Measurements from ENCODE around the gene STK32B. TPM values are rescaled to one million over a fixed set of nuclear protein-coding genes. Genes with fewer than 3 reads are reported as not detected.

Gene STK32B
- polyA plus RNA-seq, 6 donors from 2014 or later: 0.27 to 4.7 (median 1.2) TPM; not detected in 2

DNA sequence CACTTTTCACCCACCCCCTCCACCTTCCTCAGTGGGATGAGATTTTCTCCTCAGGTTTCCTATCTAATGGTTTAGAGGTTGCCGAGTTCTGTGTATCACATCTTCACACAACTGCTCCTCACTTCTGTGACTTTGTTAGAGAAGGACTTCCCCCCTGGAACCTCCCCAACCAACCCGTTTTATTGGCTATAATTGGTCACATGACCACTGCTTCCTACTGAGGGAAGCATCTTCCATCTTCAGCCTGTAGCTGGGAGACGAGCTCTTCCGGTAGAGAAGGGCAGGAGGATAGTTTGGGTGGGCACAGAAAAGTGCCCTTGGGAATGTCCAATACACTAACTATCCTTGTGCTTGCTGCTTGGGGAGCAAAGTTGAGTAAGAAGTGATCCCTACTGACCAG, 90.5 kb downstream of the STK32B start:
- ATAC-seq (ENCODE audit: low read depth in 2 of 2) (no peak), DNase-seq (no peak)
- Mint-ChIP-seq H3K9me3 (no peaks in the 10 kb centered on the region), H3K4me1 (no peaks in the 10 kb centered on the region), H3K36me3 (no peaks in the 10 kb centered on the region), H3K4me3 (no peak overlapping the region), H3K27ac (no peak overlapping the region), H3K27me3 (no peaks in the 10 kb centered on the region)

DNA sequence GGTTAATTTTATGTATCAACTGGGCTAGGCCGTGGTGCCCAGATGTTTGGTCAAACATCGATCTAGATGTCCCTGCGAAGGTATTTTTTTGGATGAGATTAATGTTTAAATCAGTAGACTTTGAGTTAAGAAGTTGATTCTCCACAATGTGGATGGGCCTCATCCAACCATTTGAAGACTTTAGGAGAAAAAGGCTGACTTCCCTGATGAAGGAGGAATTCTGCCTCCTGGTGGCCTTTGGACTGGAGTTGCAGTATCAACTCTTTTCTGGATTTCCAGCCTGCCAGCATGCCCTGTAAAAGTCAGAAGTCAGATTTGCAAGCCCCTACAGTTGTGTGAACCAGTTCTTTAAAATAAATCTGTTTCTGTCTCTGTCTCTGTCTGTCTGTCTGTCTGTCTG, 91.4 kb downstream of the STK32B start:
- Mint-ChIP-seq H3K27me3 (no peaks in the 10 kb centered on the region), H3K27ac (no peak overlapping the region), H3K4me3 (peak overlapping the region in 1 of 8 donors; percentile 48), H3K4me1 (no peaks in the 10 kb centered on the region), H3K36me3 (no peaks in the 10 kb centered on the region), H3K9me3 (no peaks in the 10 kb centered on the region)
- no peak for ATAC-seq (ENCODE audit: low read depth in 2 of 2)
- no peak for DNase-seq

DNA sequence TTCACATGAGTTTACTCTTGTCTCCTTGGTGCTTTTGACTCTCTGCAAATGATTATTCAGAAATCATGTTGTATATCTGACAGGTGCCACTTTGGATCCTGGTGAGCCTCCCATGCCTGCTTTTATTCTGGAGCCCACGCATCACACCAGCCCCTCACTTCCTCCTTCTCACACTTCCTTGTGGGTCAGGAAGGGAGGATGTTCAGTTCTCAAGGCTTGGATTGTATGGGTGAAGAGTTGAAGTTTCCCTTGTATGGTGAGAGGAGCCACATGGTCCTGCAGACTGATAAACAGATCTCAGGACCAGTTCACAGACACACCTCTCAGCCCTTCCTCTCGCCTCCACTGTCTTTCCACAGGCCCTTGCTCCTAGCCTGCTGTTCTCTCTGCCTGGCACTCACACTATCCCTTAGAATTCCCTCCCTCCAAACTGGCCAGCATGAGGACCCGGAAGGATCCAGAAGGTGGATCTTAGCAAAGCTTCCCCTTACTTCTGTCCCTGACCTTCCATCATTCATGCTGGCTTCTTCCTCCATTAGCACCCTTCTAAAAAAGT, 92.1 kb downstream of the STK32B start:
- no peaks in the 10 kb centered on the region for H3K4me1 Mint-ChIP-seq
- H3K27me3 Mint-ChIP-seq: no peaks in the 10 kb centered on the region
- peak overlapping the region in 1 of 6 donors; percentile 48 for H3K27ac Mint-ChIP-seq
- H3K4me3 Mint-ChIP-seq: no peak overlapping the region
- H3K36me3 Mint-ChIP-seq: no peaks in the 10 kb centered on the region
- DNase-seq (no peak), ATAC-seq (ENCODE audit: low read depth in 2 of 2) (no peak)
- no peaks in the 10 kb centered on the region for H3K9me3 Mint-ChIP-seq

DNA sequence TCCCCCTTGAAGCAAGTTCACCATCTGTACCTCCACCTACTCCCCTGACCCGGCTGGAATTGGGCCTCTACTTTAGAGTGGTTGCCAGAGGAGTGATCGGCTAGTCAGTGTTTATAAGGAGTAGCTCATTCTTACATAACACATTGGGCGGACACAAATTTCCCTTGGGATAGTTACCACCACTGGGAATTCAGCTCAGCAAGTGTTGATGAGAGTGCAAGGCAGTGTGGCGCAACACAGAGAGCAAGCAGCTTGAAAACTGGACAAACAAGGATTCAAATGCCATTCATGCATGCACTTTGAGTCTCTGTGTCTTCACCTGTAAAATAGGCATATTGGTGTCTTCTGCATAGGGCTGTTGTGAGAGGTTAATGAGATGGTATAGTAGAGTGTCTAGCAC, 92.7 kb downstream of the STK32B start:
- H3K27me3 Mint-ChIP-seq: no peaks in the 10 kb centered on the region
- H3K9me3 Mint-ChIP-seq: no peaks in the 10 kb centered on the region
- no peak for ATAC-seq (ENCODE audit: low read depth in 2 of 2)
- no peak overlapping the region for H3K4me3 Mint-ChIP-seq
- H3K4me1 Mint-ChIP-seq: no peaks in the 10 kb centered on the region
- peak overlapping the region in 1 of 6 donors; percentile 48 for H3K27ac Mint-ChIP-seq
- no peaks in the 10 kb centered on the region for H3K36me3 Mint-ChIP-seq
- no peak for DNase-seq

DNA sequence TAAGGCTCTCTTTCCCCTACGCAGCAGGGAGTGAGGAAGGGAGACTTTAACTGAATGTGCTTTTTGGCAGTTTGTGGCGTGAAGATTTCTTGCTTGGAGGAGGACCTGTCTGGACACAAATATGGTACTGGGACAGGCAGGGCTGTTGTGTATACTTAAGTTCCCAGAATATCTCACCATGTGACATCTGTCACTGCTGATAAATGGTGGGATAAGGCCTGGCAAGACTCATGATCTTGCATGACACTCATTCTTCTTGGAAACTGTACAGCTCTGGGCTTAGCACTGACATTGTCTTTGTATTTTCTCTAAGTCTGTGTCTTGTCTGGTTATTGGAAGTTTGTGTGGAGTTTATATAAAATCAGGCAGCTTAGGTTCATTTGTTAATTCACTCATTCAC, 93.1 kb downstream of the STK32B start:
- Mint-ChIP-seq H3K36me3 (no peaks in the 10 kb centered on the region), H3K4me1 (no peaks in the 10 kb centered on the region), H3K4me3 (no peak overlapping the region), H3K27me3 (no peaks in the 10 kb centered on the region), H3K27ac (no peak overlapping the region), H3K9me3 (no peaks in the 10 kb centered on the region)
- ATAC-seq (ENCODE audit: low read depth in 2 of 2) (no peak), DNase-seq (no peak)

DNA sequence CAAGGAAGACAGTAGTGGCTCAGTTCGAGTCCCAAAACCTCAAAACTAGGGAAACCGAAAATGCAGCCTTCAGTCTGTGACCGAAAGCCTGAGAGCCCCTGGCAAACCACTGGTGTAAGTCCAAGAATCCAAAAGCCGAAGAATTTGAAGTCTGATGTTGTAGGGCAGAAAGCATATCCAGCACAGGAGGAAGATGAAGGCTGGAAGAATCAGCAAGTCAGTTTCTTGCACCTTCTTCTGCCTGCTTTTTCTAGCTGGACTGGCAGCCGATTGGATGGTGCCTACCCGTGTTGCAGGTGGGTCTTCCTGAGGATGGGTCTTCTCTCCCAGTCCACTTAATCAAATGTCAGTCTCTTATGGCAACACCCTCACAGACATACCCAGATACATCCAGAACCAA, 95.0 kb downstream of the STK32B start:
- DNase-seq: no peak
- no peaks in the 10 kb centered on the region for H3K27me3 Mint-ChIP-seq
- H3K4me1 Mint-ChIP-seq: no peaks in the 10 kb centered on the region
- no peak overlapping the region for H3K27ac Mint-ChIP-seq
- no peaks in the 10 kb centered on the region for H3K9me3 Mint-ChIP-seq
- no peak overlapping the region for H3K4me3 Mint-ChIP-seq
- ATAC-seq (ENCODE audit: low read depth in 2 of 2): no peak
- no peaks in the 10 kb centered on the region for H3K36me3 Mint-ChIP-seq

DNA sequence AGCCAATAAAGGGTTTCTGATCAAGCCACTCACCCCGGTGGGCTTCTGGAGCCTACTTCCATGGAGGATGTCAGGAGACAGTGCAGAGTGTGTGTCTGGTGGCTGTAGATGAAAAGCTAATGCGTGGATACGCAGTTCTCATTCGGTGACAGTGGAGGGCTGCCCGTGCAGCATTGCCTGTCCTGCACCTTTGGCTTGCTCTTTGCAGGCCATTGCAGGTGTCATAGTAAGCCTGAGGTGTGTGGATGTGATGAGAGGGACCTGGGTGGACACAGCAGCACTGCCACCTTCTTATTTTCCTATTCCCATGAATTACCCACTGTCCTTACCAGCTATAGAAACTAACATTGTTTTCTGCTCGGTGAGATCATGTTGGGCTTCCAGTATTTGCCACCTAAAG, 101.2 kb downstream of the STK32B start:
- Mint-ChIP-seq H3K27me3 (peaks cover 0 to 4% (median 0%) of the 10 kb centered on the region in 3 donors), H3K27ac (no peak overlapping the region), H3K36me3 (no peaks in the 10 kb centered on the region), H3K4me3 (no peak overlapping the region), H3K4me1 (no peaks in the 10 kb centered on the region), H3K9me3 (peaks cover 0 to 8% (median 0%) of the 10 kb centered on the region in 7 donors)
- no peak for ATAC-seq (ENCODE audit: low read depth in 2 of 2)
- no peak for DNase-seq

DNA sequence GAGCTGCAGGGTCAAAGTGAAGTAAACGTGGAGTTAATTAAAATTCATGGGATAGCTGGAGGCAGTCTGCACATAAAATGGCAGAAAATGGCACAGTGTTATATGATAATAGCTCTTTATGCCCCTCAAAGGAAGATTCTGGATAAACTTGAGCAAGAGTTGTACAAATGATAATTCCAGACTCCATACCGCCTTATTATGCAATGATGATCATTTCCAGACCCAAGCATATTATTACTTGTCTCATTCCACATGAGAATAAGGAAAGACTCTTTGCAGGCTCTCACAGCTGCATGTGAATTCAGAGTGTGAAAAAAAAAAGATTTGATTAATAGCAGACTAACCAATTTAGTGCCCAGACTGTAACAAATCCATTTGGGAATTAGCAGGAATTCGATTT, 105.4 kb downstream of the STK32B start:
- no peak overlapping the region for H3K27ac Mint-ChIP-seq
- peaks cover 0 to 8% (median 4%) of the 10 kb centered on the region in 3 donors for H3K27me3 Mint-ChIP-seq
- ATAC-seq (ENCODE audit: low read depth in 2 of 2) (no peak), DNase-seq (no peak)
- no peaks in the 10 kb centered on the region for H3K36me3 Mint-ChIP-seq
- H3K4me1 Mint-ChIP-seq: no peaks in the 10 kb centered on the region
- peaks cover 0 to 8% (median 0%) of the 10 kb centered on the region in 7 donors for H3K9me3 Mint-ChIP-seq
- H3K4me3 Mint-ChIP-seq: no peak overlapping the region

DNA sequence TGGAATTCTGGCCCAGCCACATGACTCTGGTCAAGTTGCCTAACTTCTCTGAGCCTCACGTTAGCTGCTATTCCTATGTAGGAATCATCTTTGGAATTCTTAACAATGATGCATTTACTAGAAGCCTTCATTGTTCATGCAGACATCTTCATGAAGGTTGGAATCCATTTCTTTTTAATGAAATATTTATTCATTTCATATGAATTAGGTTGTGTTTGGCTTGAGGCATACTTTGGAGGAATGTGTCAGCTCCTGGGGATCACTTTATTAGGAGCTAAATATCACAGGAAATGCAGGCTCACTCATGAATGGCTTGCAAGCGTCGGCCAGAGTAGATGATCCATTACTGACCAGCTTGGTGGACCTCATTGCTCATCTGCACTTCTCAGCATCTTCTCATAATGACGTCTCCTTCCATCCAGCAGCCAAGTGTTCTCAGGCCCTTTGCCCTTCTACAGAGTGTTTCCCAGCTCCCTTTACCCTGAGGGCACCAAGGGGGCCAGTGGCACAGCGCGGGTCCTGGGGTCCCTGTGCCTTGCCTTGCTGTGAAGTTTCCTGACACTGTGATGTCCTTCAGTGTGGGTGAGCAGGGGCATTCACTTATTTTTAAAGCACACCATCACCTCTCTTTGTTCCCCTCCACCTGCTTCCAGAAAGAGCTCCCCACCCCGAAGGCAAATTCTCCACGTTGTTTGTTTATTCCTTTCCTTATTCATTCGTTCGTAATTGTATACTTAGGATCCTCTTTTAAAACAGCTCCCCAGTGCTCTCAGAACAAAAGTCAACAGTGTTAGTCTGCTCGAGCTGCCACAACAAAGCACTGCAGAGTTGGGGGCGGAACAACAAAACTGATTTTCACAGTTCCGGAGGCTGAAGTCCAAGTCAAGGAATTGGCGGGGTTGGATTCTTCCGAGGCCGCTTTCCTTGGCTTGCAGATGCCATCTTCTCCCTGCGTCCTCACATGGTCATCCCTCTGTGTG, 106.8 kb downstream of the STK32B start:
- H3K4me1 Mint-ChIP-seq: no peaks in the 10 kb centered on the region

DNA sequence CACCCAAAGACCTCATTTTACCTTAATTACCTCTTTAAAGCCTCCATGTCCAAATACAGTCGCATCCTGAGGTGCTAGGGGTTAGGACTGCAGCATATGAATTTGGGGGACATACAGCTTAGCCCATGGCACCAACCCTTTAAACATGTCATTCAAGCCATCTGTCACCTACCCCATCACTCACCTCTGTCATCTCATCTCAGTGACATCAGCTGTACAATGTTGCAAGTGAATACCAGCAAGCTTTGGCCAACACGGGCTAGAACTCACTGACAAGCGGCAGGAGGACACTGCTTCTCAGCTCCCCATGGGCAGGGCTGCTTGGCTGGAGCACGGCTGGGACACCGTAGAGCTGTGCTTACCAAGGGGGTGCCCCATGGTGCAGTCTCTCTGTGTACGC, 107.5 kb downstream of the STK32B start:
- Mint-ChIP-seq H3K9me3 (peaks cover 0 to 8% (median 0%) of the 10 kb centered on the region in 7 donors), H3K4me3 (no peak overlapping the region), H3K27me3 (peaks cover 0 to 8% (median 0%) of the 10 kb centered on the region in 3 donors), H3K36me3 (no peaks in the 10 kb centered on the region), H3K4me1 (no peaks in the 10 kb centered on the region), H3K27ac (no peak overlapping the region)
- no peak for ATAC-seq (ENCODE audit: low read depth in 2 of 2)
- no peak for DNase-seq

More for the DNA sequence above, 106.8 kb downstream of the STK32B start:
- H3K27ac Mint-ChIP-seq: no peak overlapping the region
- no peak overlapping the region for H3K4me3 Mint-ChIP-seq
- H3K36me3 Mint-ChIP-seq: no peaks in the 10 kb centered on the region
- ATAC-seq (ENCODE audit: low read depth in 2 of 2) (no peak), DNase-seq (no peak)
- H3K27me3 Mint-ChIP-seq: peaks cover 0 to 8% (median 0%) of the 10 kb centered on the region in 3 donors
- H3K9me3 Mint-ChIP-seq: peaks cover 0 to 8% (median 0%) of the 10 kb centered on the region in 7 donors

DNA sequence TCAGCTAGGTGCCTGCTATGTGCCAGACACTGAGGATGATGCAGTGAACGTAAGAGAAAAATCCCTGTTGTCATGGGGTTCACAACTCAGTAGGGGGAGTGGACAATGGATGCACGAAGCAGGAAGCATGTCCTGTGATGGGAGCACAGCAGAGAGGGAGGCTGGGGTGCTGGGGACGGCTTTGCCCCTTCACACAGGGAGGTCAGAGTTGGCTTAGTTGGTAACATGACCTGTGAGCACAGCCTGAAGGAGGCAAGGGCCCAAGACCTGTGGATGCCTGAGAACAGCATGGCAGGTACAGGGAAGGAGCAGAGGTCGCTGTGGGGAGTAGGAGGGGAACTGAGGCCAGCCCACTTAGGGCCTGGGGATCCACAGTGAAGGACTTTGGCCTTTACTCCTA, 109.4 kb downstream of the STK32B start:
- Mint-ChIP-seq H3K4me3 (no peak overlapping the region), H3K27me3 (peaks cover 0 to 8% (median 0%) of the 10 kb centered on the region in 3 donors), H3K9me3 (peaks cover 0 to 3% (median 0%) of the 10 kb centered on the region in 7 donors), H3K36me3 (no peaks in the 10 kb centered on the region), H3K27ac (no peak overlapping the region), H3K4me1 (no peaks in the 10 kb centered on the region)
- ATAC-seq (ENCODE audit: low read depth in 2 of 2) (no peak), DNase-seq (no peak)

DNA sequence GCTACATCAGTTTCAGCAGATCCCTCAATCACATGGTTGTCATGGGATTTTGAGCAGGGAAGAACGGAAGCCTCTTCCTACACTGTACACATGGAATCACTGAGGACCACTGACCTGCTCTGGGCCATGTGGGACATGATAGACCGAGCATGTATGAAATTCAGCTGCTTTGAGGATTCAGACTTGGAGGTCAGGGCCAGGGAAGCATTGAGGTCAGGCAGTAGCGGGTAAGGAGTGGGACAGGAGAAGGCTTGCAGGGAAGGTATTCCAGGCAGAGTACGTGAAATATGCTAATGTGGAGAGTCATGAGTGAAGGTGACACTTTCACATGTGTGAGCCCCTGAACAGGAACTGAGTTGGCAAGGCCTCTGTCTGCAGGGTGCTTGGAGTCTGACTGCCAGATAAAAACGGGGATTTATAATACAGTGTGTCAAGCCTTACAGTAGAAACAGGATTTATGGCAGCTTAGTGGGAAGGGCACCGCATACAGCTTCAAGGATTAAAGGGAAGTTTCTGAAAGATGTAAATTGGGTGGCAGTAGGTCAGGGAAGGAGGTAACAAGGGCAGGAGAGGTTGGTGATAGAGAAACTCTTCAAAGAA, 111.7 kb downstream of the STK32B start:
- Mint-ChIP-seq H3K4me1 (no peaks in the 10 kb centered on the region), H3K27me3 (peaks cover 0 to 7% (median 0%) of the 10 kb centered on the region in 3 donors), H3K9me3 (peaks cover 0 to 3% (median 0%) of the 10 kb centered on the region in 7 donors), H3K36me3 (no peaks in the 10 kb centered on the region), H3K27ac (peak overlapping the region in 4 of 6 donors; percentile 22 to 91 (median 75)), H3K4me3 (no peak overlapping the region)
- DNase-seq: no peak
- ATAC-seq (ENCODE audit: low read depth in 2 of 2): no peak

DNA sequence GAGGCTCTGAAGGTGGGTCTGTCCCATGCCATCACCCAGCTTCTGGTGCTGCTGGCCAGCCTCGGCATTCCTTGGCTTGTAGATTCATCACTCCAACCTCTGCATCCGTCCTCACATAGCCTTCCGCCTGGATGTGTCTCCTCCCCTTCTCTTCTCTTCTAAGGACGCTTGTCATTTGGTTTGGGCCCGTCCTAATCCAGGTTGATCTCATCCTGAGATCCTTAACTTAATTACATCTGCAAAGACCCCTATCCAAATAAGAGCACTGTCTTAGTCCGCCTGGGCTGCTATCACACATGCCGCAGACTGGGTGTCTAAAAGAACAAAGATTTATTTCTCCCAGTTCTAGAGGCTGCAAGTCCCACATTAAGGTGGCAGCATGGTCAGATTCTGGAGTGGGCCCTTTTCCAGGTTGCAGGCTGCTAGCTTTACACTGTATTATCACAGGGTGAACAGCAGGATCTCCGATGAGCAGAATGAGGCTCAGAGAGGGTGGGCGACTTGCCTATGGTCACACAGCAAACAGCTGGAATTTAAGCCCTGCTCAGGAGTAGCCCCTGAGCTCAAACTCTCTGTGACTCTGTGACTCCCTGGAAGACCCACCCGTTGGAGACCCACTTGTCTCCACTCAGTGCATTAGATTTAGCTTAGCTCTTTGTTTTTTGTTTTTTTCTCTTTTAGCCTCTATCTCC, 113.1 kb downstream of the STK32B start:
- H3K27ac Mint-ChIP-seq: peak overlapping the region in 2 of 6 donors; percentile 58 to 68
- ATAC-seq (ENCODE audit: low read depth in 2 of 2) (no peak), DNase-seq (no peak)
- no peaks in the 10 kb centered on the region for H3K4me1 Mint-ChIP-seq
- H3K4me3 Mint-ChIP-seq: no peak overlapping the region
- peaks cover 0 to 4% (median 0%) of the 10 kb centered on the region in 7 donors for H3K9me3 Mint-ChIP-seq
- H3K36me3 Mint-ChIP-seq: no peaks in the 10 kb centered on the region
- H3K27me3 Mint-ChIP-seq: no peaks in the 10 kb centered on the region

Data from naive B cell (primary cell).